H9 (cell line): ENCODE results near the gene ELAPOR1. TPM values are rescaled to one million over a fixed set of nuclear protein-coding genes. Genes with fewer than 3 reads are reported as not detected.

Source experiments
- DNase-seq: peaks from one replicate; pipeline ENCODE4 v3.0.0-alpha.2; 2017
- H2AFZ ChIP-seq: one replicate; pipeline ENCODE4 v1.6.1; 2013; ENCODE audit warnings: mild to moderate bottlenecking, low read length, control low read depth, moderate library complexity
- H2AK5ac ChIP-seq: 2 replicates; pipeline ENCODE4 v1.6.1; 2013; ENCODE audit warnings: low read length, control low read depth, mixed read lengths; ENCODE audit not compliant: insufficient read length
- H2BK120ac ChIP-seq: one replicate; pipeline ENCODE4 v1.6.1; 2013; ENCODE audit warnings: low read depth, mild to moderate bottlenecking, low read length, control low read depth, inconsistent platforms; ENCODE audit not compliant: poor library complexity, severe bottlenecking
- H2BK12ac ChIP-seq: 2 replicates; pipeline ENCODE4 v1.6.1; 2013; ENCODE audit warnings: low read length, control low read depth, mixed read lengths, low read depth; ENCODE audit not compliant: insufficient read length
- H2BK15ac ChIP-seq: 2 replicates; pipeline ENCODE4 v1.6.1; 2013; ENCODE audit warnings: low read depth, low read length, control low read depth
- H2BK20ac ChIP-seq: one replicate; pipeline ENCODE4 v1.6.1; 2013; ENCODE audit warnings: low read depth, mild to moderate bottlenecking, low read length, control low read depth, inconsistent platforms; ENCODE audit not compliant: poor library complexity, severe bottlenecking
- H2BK5ac ChIP-seq: 2 replicates; pipeline ENCODE4 v1.6.1; 2013; ENCODE audit warnings: low read length, control low read depth, mixed read lengths; ENCODE audit not compliant: insufficient read length
- H3K14ac ChIP-seq: 2 replicates; pipeline ENCODE4 v1.6.1; 2013; ENCODE audit warnings: low read length, control low read depth; ENCODE audit not compliant: insufficient read depth
- H3K18ac ChIP-seq: 2 replicates; pipeline ENCODE4 v1.6.1; 2013; ENCODE audit warnings: low read depth, mild to moderate bottlenecking, mixed read lengths, low read length, control low read depth; ENCODE audit not compliant: insufficient read length
- H3K23ac ChIP-seq: 2 replicates; pipeline ENCODE4 v1.6.1; 2013; ENCODE audit warnings: low read length, control low read depth, mixed read lengths, low read depth; ENCODE audit not compliant: insufficient read length
- H3K23me2 ChIP-seq: 2 replicates; pipeline ENCODE4 v1.6.1; 2013; ENCODE audit warnings: low read depth, mild to moderate bottlenecking, mixed read lengths, low read length, control low read depth; ENCODE audit not compliant: insufficient read length, poor library complexity, severe bottlenecking
- H3K27ac ChIP-seq: 2 replicates; pipeline ENCODE4 v1.5.1; 2013; ENCODE audit warnings: low read length, control low read depth, mixed read lengths, low read depth; ENCODE audit not compliant: insufficient read length
- H3K27me3 ChIP-seq: 2 replicates; pipeline ENCODE4 v1.6.1; 2013; ENCODE audit warnings: low read length, control low read depth, inconsistent platforms; ENCODE audit not compliant: insufficient read depth
- H3K4ac ChIP-seq: 2 replicates; pipeline ENCODE4 v1.6.1; 2013; ENCODE audit warnings: low read depth, mild to moderate bottlenecking, control low read depth, inconsistent platforms, low read length, moderate library complexity
- H3K4me1 ChIP-seq: 2 replicates; pipeline ENCODE4 v1.6.1; 2013; ENCODE audit warnings: low read length, control low read depth, inconsistent platforms; ENCODE audit not compliant: insufficient read depth
- H3K4me2 ChIP-seq: 2 replicates; pipeline ENCODE4 v1.6.1; 2013; ENCODE audit warnings: low read length, control low read depth, mixed read lengths; ENCODE audit not compliant: insufficient read length, insufficient read depth
- H3K56ac ChIP-seq: 2 replicates; pipeline ENCODE4 v1.6.1; 2013; ENCODE audit warnings: low read depth, mild to moderate bottlenecking, mixed read lengths, low read length, control low read depth; ENCODE audit not compliant: insufficient read length
- H3K79me1 ChIP-seq: 2 replicates; pipeline ENCODE4 v1.6.1; 2013; ENCODE audit warnings: low read depth, mild to moderate bottlenecking, moderate library complexity, low read length, control low read depth, inconsistent platforms; ENCODE audit not compliant: insufficient read depth, poor library complexity, severe bottlenecking
- H3K79me2 ChIP-seq: 2 replicates; pipeline ENCODE4 v1.6.1; 2013; ENCODE audit warnings: low read length, control low read depth, inconsistent platforms; ENCODE audit not compliant: insufficient read depth
- H3K9ac ChIP-seq: 2 replicates; pipeline ENCODE4 v1.6.1; 2013; ENCODE audit warnings: low read length, control low read depth, mixed read lengths; ENCODE audit not compliant: insufficient read length; ENCODE audit errors: extremely low read depth
- H3K9me3 ChIP-seq: one replicate; pipeline ENCODE4 v1.6.1; 2013; ENCODE audit warnings: low read depth, low read length, inconsistent platforms; ENCODE audit not compliant: control insufficient read depth
- H3T11ph ChIP-seq: one replicate; pipeline ENCODE4 v1.6.1; 2013; ENCODE audit warnings: mild to moderate bottlenecking, low read length, control low read depth, inconsistent platforms
- H4K20me1 ChIP-seq: one replicate; pipeline ENCODE4 v1.6.1; 2013; ENCODE audit not compliant: control insufficient read depth, insufficient read length, insufficient read depth
- H4K5ac ChIP-seq: 2 replicates; pipeline ENCODE4 v1.6.1; 2013; ENCODE audit warnings: low read depth, mild to moderate bottlenecking, mixed read lengths, low read length, control low read depth; ENCODE audit not compliant: insufficient read length
- H4K8ac ChIP-seq: replicated peaks from 2 replicates; pipeline ENCODE4 v1.6.1; 2013; ENCODE audit warnings: low read length, control low read depth, mixed read lengths, low read depth; ENCODE audit not compliant: insufficient read length
- H4K91ac ChIP-seq: 2 replicates; pipeline ENCODE4 v1.6.1; 2013; ENCODE audit warnings: low read depth, mild to moderate bottlenecking, moderate library complexity, mixed read lengths, low read length, control low read depth; ENCODE audit not compliant: insufficient read length
- H3K27ac Mint-ChIP-seq, 3 experiments: 2 replicates in 2 of 3; 3 replicates in 1 of 3; pipeline ENCODE4 v1.8.0; 2020 to 2021; ENCODE audit warnings: mixed read lengths in 3 of 3, mild to moderate bottlenecking in 1 of 3, moderate library complexity in 1 of 3
- H3K27me3 Mint-ChIP-seq: 2 replicates; pipeline ENCODE4 v1.8.0; 2021; ENCODE audit warnings: low read depth, mild to moderate bottlenecking, moderate library complexity, mixed read lengths
- H3K36me3 Mint-ChIP-seq, 3 experiments: 2 replicates in 2 of 3; 3 replicates in 1 of 3; pipeline ENCODE4 v1.8.0; 2020 to 2021; ENCODE audit warnings: low read depth in 3 of 3, mixed read lengths in 3 of 3; ENCODE audit not compliant: insufficient read depth in 1 of 3
- H3K4me1 Mint-ChIP-seq, 2 experiments: 2 replicates each; pipeline ENCODE4 v1.8.0; 2020; ENCODE audit warnings: mixed read lengths in 2 of 2
- H3K4me3 Mint-ChIP-seq, 2 experiments: 2 replicates in 1 of 2; 3 replicates in 1 of 2; pipeline ENCODE4 v1.8.0; 2020 to 2021; ENCODE audit warnings: mild to moderate bottlenecking in 2 of 2, mixed read lengths in 2 of 2, moderate library complexity in 1 of 2
- H3K9me3 Mint-ChIP-seq, 2 experiments: 2 replicates in 1 of 2; 3 replicates in 1 of 2; pipeline ENCODE4 v1.8.0; 2020; ENCODE audit warnings: mild to moderate bottlenecking in 2 of 2, mixed read lengths in 2 of 2, moderate library complexity in 1 of 2
- WGBS: extraction: QIAGEN DNeasy Blood & Tissue Kit; methylation state at CpG from one replicate; pipeline ENCODE4 v1.1.7; 2013; ENCODE audit warnings: missing lambda C conversion rate, low lambda C conversion rate, mixed read lengths; ENCODE audit not compliant: insufficient read length; ENCODE audit errors: extremely low coverage; 5-methylcytosine and 5-hydroxymethylcytosine counted together
- total RNA-seq: library from RNA; stranded (reverse); gene quantifications from 2 replicates; pipeline ENCODE4 v1.2.1, GENCODE V29; 2021
- TF ChIP-seq, protein P1 (sequence below): fragments of 200-600 bp; sonication (generic); conservative IDR thresholded peaks from 3 replicates; pipeline ENCODE4 v1.8.0; 2021; ENCODE audit warnings: antibody characterized with exemption, mild to moderate bottlenecking

Gene ELAPOR1
- total RNA-seq, 1 experiment from 2014 or later, result 0.55 TPM

DNA sequence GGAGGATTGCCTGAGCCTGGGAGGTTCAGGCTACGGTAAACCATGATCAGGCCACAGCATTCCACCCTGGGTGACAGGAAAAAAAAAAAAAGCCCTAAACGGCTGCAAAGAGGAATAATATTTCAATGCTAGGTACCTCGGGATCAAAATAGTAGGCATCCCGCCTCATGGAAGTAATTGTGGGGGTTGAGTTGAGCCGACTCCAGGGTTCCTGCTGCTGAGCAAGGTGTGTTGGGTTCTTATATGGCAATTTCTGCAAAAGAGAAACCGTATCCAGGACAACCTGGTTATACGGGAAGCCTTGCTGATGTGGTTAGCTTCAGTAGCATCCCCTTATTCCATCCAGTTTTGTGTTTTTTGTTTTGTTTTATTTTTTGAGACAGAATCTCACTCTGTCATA is 6.1 kb upstream of the ELAPOR1 start:
- Histone ChIP-seq H3K27me3 (peaks cover under 1% of the 10 kb centered on the region; the same call in 1 of the 2 replicates), H4K8ac (no peak overlapping the region), H4K20me1 (no peaks in the 10 kb centered on the region), H3K9ac (no peak overlapping the region), H4K5ac (no peak overlapping the region), H3K4ac (no peak overlapping the region), H3T11ph (no peak overlapping the region), H3K79me1 (no peaks in the 10 kb centered on the region), H3K18ac (no peak overlapping the region), H2BK20ac (no peak overlapping the region), H3K79me2 (no peaks in the 10 kb centered on the region), H3K23me2 (no peaks in the 10 kb centered on the region), H3K4me1 (no peaks in the 10 kb centered on the region), H2AK5ac (no peak overlapping the region), H2BK5ac (no peak overlapping the region), H3K4me2 (no peak overlapping the region), H2AFZ (no peak overlapping the region), H4K91ac (no peak overlapping the region), H2BK15ac (no peak overlapping the region), H3K27ac (no peak overlapping the region), H3K14ac (no peak overlapping the region), H3K56ac (no peak overlapping the region), H3K9me3 (no peaks in the 10 kb centered on the region), H2BK120ac (no peak overlapping the region), H3K23ac (no peak overlapping the region), H2BK12ac (no peak overlapping the region)
- Mint-ChIP-seq H3K4me1 (peaks cover under 1 to 4% of the 10 kb centered on the region in 2 experiments; a peak in 2 of 4 replicates), H3K9me3 (no peaks in the 10 kb centered on the region), H3K36me3 (peaks cover 0 to 2% (median 0%) of the 10 kb centered on the region in 3 experiments; a peak in 2 of 7 replicates), H3K27ac (no peak overlapping the region), H3K4me3 (no peak overlapping the region), H3K27me3 (peaks cover 42% of the 10 kb centered on the region)
- WGBS, result no CpG with 5 or more reads among the region's 7 CpGs
- no peak for DNase-seq
- TF ChIP-seq, protein P1, sequence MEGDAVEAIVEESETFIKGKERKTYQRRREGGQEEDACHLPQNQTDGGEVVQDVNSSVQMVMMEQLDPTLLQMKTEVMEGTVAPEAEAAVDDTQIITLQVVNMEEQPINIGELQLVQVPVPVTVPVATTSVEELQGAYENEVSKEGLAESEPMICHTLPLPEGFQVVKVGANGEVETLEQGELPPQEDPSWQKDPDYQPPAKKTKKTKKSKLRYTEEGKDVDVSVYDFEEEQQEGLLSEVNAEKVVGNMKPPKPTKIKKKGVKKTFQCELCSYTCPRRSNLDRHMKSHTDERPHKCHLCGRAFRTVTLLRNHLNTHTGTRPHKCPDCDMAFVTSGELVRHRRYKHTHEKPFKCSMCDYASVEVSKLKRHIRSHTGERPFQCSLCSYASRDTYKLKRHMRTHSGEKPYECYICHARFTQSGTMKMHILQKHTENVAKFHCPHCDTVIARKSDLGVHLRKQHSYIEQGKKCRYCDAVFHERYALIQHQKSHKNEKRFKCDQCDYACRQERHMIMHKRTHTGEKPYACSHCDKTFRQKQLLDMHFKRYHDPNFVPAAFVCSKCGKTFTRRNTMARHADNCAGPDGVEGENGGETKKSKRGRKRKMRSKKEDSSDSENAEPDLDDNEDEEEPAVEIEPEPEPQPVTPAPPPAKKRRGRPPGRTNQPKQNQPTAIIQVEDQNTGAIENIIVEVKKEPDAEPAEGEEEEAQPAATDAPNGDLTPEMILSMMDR, result no peak
